Suprapubic skin (tissue), 4 donors: Measurements from ENCODE around the gene LPGAT1. TPM values are rescaled to one million over a fixed set of nuclear protein-coding genes. Genes with fewer than 3 reads are reported as not detected.
"Not testable (repeated sequence)": the region's sequence is repeated elsewhere in the genome, so short reads cannot be mapped to it uniquely, and the experiment has no call there.

Experiments used
- DNase-seq, 2 donors: peaks; one replicate each; pipeline ENCODE4 v3.0.0-alpha.2; 2019; ENCODE audit warnings: low spot score in 2 of 2
- H3K27ac ChIP-seq: fragments of 200-600 bp; sonication (generic); one replicate; pipeline ENCODE4 v1.5.1; 2019
- H3K27me3 ChIP-seq: fragments of 200-600 bp; sonication (generic); one replicate; pipeline ENCODE4 v1.5.1; 2019
- H3K36me3 ChIP-seq: fragments of 200-600 bp; sonication (generic); one replicate; pipeline ENCODE4 v1.5.1; 2019
- H3K4me1 ChIP-seq: fragments of 200-600 bp; sonication (generic); one replicate; pipeline ENCODE4 v1.5.1; 2019
- H3K4me3 ChIP-seq: fragments of 200-600 bp; sonication (generic); one replicate; pipeline ENCODE4 v1.5.1; 2019; ENCODE audit warnings: mild to moderate bottlenecking
- H3K9me3 ChIP-seq: fragments of 200-600 bp; sonication (generic); one replicate; pipeline ENCODE4 v1.5.1; 2019
- CTCF ChIP-seq, 2 donors: fragments of 200-600 bp in 1 of 2; fragments of 450-650 bp in 1 of 2; sonication (generic) in 1 of 2; IDR thresholded peaks; one replicate each; pipeline ENCODE4 v1.5.1; 2016 to 2019; ENCODE audit warnings: antibody characterized with exemption in 2 of 2, mild to moderate bottlenecking in 1 of 2, moderate library complexity in 1 of 2
- EP300 ChIP-seq: sonication (generic); formaldehyde crosslinking; IDR thresholded peaks from one replicate; pipeline ENCODE4 v1.6.1; 2017; ENCODE audit warnings: antibody characterized with exemption
- POLR2A ChIP-seq, 2 donors: fragments of 450-650 bp; IDR thresholded peaks; one replicate each; pipeline ENCODE4 v1.6.1; 2017; ENCODE audit warnings: antibody characterized with exemption in 2 of 2, mild to moderate bottlenecking in 2 of 2, moderate library complexity in 2 of 2
- POLR2AphosphoS5 ChIP-seq, 3 donors: sonication (generic); formaldehyde crosslinking; IDR thresholded peaks; one replicate each; pipeline ENCODE4 v1.6.1; 2017; ENCODE audit warnings: antibody characterized with exemption in 3 of 3
- WGBS: methylation state at CpG from one replicate; pipeline ENCODE4 v1.1.5; 2018; 5-methylcytosine and 5-hydroxymethylcytosine counted together
- total RNA-seq, 4 donors: library from RNA; depleted of rRNA; stranded (reverse); fragments of >200 nt; gene quantifications; one replicate each; pipeline ENCODE4 v1.1.0, GENCODE V29; 2016

LPGAT1 gene
- total RNA-seq, 4 donors from 2014 or later = 15.8 to 26.2 (median 18.2) TPM

GRCh38 chr1:211701733-211702132 is 128.8 kb downstream of the LPGAT1 start:
- Histone ChIP-seq H3K4me3 (no peak overlapping the region), H3K4me1 (peaks cover 21% of the 10 kb centered on the region), H3K36me3 (no peaks in the 10 kb centered on the region), H3K27me3 (no peaks in the 10 kb centered on the region), H3K27ac (no peak overlapping the region), H3K9me3 (no peaks in the 10 kb centered on the region)
- DNase-seq = no peak
- TF ChIP-seq CTCF (IDR thresholded peaks at IDR 0.05) (no peak), POLR2AphosphoS5 (IDR thresholded peaks at IDR 0.05) (no peak), POLR2A (IDR thresholded peaks at IDR 0.05) (no peak), EP300 (no peak)
- WGBS = 69% methylated on average over 6 of the region's 6 CpGs

- TF ChIP-seq POLR2AphosphoS5 (IDR thresholded peaks at IDR 0.05) (no peak), EP300 (no peak), POLR2A (IDR thresholded peaks at IDR 0.05) (no peak), CTCF (IDR thresholded peaks at IDR 0.05) (no peak)
- Histone ChIP-seq H3K27ac (no peak overlapping the region), H3K36me3 (no peaks in the 10 kb centered on the region), H3K27me3 (no peaks in the 10 kb centered on the region), H3K4me1 (peaks cover 7% of the 10 kb centered on the region), H3K9me3 (no peaks in the 10 kb centered on the region), H3K4me3 (no peak overlapping the region)
- DNase-seq = no peak
- 87% methylated on average over 3 of the region's 16 CpGs for WGBS
Measured at GRCh38 chr1:211699059-211699458, 131.5 kb downstream of the LPGAT1 start.

- WGBS = 28% methylated on average over 20 of the region's 29 CpGs
Measured at GRCh38 chr1:211698161-211699026, 132.2 kb downstream of the LPGAT1 start.

GRCh38 chr1:211697356-211697755 is 133.2 kb downstream of the LPGAT1 start:
- Histone ChIP-seq H3K9me3 (no peaks in the 10 kb centered on the region), H3K27ac (no peak overlapping the region), H3K27me3 (no peaks in the 10 kb centered on the region), H3K4me1 (peaks cover 7% of the 10 kb centered on the region), H3K36me3 (no peaks in the 10 kb centered on the region), H3K4me3 (no peak overlapping the region)
- 86% methylated on average over 1 of the region's 1 CpG for WGBS
- TF ChIP-seq POLR2A (IDR thresholded peaks at IDR 0.05) (no peak), CTCF (IDR thresholded peaks at IDR 0.05) (no peak), EP300 (no peak), POLR2AphosphoS5 (IDR thresholded peaks at IDR 0.05) (no peak)
- no peak for DNase-seq

More at GRCh38 chr1:211698161-211699026, 132.2 kb downstream of the LPGAT1 start:
- Histone ChIP-seq H3K27ac (no peak overlapping the region), H3K36me3 (no peaks in the 10 kb centered on the region), H3K9me3 (no peaks in the 10 kb centered on the region), H3K4me3 (peak overlapping the region; percentile 22), H3K27me3 (no peaks in the 10 kb centered on the region), H3K4me1 (peaks cover 7% of the 10 kb centered on the region)
- no peak for TF ChIP-seq POLR2A (IDR thresholded peaks at IDR 0.05)
- peak; percentile 80 to 94 for TF ChIP-seq CTCF (IDR thresholded peaks at IDR 0.05)
- no peak for TF ChIP-seq POLR2AphosphoS5 (IDR thresholded peaks at IDR 0.05)
- TF ChIP-seq EP300 = no peak
- peak; percentile 76 to 86 for DNase-seq

- no peak overlapping the region for H3K27ac ChIP-seq
- no peak for TF ChIP-seq POLR2A (IDR thresholded peaks at IDR 0.05)
- TF ChIP-seq POLR2AphosphoS5 (IDR thresholded peaks at IDR 0.05) = no peak
- no peak for TF ChIP-seq CTCF (IDR thresholded peaks at IDR 0.05)
- TF ChIP-seq EP300 = no peak
- no peak for DNase-seq
- H3K9me3 ChIP-seq = no peaks in the 10 kb centered on the region
- WGBS = 74% methylated on average over 10 of the region's 10 CpGs
- peaks cover 7% of the 10 kb centered on the region for H3K4me1 ChIP-seq
- H3K36me3 ChIP-seq = no peaks in the 10 kb centered on the region
- H3K27me3 ChIP-seq = no peaks in the 10 kb centered on the region
- H3K4me3 ChIP-seq = no peak overlapping the region
Measured at GRCh38 chr1:211695135-211695816, 135.3 kb downstream of the LPGAT1 start.

- 95% methylated on average over 5 of the region's 5 CpGs for WGBS
- DNase-seq, H3K4me1 ChIP-seq, H3K27me3 ChIP-seq, H3K4me3 ChIP-seq, H3K27ac ChIP-seq, H3K9me3 ChIP-seq, H3K36me3 ChIP-seq: not testable (repeated sequence)
Measured at GRCh38 chr1:211693911-211694310, 136.7 kb downstream of the LPGAT1 start.
